GM12801 (cell line): Measurements from ENCODE around the gene ERCC6L.

Source experiments
- CTCF ChIP-seq: IDR thresholded peaks from one replicate; pipeline ENCODE4 v1.5.1; 2011; ENCODE audit warnings: control low read depth; ENCODE audit not compliant: insufficient read length; ENCODE audit errors: extremely low read depth

ERCC6L gene

GRCh38 chrX:72247206-72247942 is 8.5 kb upstream of the ERCC6L start:
- TF ChIP-seq CTCF, result no peak

GRCh38 chrX:72245461-72246089 is 6.7 kb upstream of the ERCC6L start:
- TF ChIP-seq CTCF, result no peak

GRCh38 chrX:72243472-72243871 is 4.6 kb upstream of the ERCC6L start:
- no peak for TF ChIP-seq CTCF

- no peak for TF ChIP-seq CTCF
Observed at GRCh38 chrX:72240976-72241375, 2.1 kb upstream of the ERCC6L start.

- TF ChIP-seq CTCF, result no peak
Observed at GRCh38 chrX:72238183-72238582, 644 bp downstream of the ERCC6L start.

- TF ChIP-seq CTCF, result no peak
Observed at GRCh38 chrX:72236841-72237240, 2.0 kb downstream of the ERCC6L start.

GRCh38 chrX:72230290-72230689 is 8.5 kb downstream of the ERCC6L start:
- no peak for TF ChIP-seq CTCF
